T-helper 9 cell (primary cell): ENCODE measurements around the gene ZNF181.

Experiments used
- DNase-seq: peaks from one replicate; pipeline ENCODE4 v3.0.0-alpha.2; 2020

The ZNF181 gene

GRCh38 chr19:34759218-34759917, 25.3 kb downstream of the ZNF181 start:
- DNase-seq: no peak

DNA sequence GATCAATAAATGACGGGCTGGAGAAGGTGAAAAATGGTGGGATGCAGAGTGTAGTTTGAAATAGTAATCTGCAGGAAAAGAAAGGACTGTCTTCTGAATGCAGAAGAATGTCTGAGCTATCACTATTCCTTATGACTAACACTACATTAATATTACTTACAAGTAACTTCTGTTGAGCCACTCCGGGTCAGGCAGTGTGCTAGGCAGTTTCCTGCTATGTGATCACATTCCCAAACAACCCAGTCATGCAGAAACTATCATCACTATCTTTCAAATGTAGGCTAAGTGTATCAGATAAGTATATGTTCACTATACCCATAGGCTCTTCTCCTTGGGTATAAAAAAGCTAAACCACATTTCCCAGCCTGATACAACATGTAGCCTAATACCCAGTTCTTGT, 32.3 kb downstream of the ZNF181 start:
- no peak for DNase-seq

DNA sequence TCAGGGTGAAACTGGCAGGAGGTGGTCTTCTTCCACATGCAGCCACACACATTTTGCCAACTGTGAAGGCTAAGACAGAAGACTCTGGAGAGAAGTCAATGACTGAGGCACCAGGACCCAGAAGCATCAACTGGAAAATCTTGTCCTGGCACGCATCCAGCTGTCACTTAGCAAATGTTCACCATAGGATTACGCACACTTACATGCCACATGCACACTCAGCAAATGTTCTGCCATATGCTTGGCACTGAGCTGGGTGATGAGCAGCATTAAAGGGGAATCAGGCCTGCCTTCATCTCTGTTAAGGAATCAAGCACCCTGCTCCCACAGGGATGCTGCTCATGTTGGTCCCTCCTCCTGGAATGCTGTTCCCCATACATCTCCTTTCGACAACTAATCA, 33.9 kb downstream of the ZNF181 start:
- DNase-seq: no peak

- peak; percentile 83 for DNase-seq
Observed at GRCh38 chr19:34772697-34773554, 38.9 kb downstream of the ZNF181 start, which contains the start of gene ZNF599. Gene ZNF599 (minus strand): TSS chr19:34773215. CDS start chr19:34772841, 374 bp downstream.

DNA sequence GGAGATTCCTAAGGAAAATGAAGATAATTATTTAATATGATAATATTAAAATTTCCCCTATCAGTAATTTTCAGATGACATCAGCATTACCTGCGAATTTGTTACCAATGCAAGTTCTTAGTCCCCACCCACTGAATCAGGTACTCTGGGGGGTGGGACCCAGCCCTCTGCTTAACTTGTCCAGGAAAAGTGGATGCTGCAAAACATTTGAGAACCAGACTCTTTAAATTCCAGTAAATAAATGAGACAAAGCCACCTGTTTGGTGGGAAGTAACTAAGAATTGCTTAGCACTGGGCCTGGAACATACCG, 39.5 kb downstream of the ZNF181 start:
- DNase-seq: no peak

- DNase-seq: no peak
Observed at GRCh38 chr19:34774857-34775256, 40.8 kb downstream of the ZNF181 start.

GRCh38 chr19:34778342-34778741, 44.3 kb downstream of the ZNF181 start:
- DNase-seq: no peak

DNA sequence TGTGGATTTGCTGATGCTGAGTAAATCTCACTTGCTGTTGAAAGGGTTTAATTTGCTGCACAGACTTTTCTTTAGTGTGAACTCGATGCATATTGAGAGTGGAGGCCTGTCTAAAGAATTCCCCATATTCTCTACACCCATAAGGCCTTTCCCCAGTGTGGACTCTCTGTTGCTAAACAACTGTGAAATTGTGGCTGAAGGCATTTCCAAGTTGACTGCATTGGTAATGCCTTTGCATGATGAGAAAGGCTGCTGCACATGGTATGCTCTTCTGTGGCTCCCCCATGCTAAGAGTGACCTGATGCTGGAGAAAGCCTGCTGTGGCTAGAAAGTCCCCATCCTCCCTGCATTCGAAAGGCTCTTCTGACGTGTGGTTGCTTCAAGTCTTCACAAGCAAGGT, 45.6 kb downstream of the ZNF181 start:
- DNase-seq: no peak

GRCh38 chr19:34786236-34786635, 52.2 kb downstream of the ZNF181 start:
- no peak for DNase-seq

GRCh38 chr19:34787059-34787824, 53.2 kb downstream of the ZNF181 start:
- no peak for DNase-seq

DNA sequence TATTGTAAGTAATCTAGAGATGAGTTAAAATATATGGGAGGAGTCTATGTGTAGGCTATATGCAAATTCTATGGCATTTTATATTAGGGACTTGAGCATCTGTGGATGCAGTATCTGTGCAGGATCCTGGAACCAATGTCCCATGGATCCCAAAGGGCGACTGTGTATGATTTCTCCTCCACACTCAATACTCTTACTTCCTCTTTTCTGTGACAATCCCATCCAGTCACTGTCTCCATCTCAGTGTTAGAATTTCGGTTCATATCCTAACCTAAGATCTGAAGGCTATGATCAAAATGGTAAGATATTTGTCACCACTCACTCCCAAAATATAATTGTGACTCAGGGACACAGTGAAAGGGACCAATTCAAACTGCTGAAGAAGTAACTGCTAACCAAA, 54.0 kb downstream of the ZNF181 start:
- DNase-seq: no peak

GRCh38 chr19:34793565-34793964, 59.5 kb downstream of the ZNF181 start:
- DNase-seq: no peak

- no peak for DNase-seq
Observed at GRCh38 chr19:34794066-34794960, 60.3 kb downstream of the ZNF181 start.
